H9 (cell line): Measurements from ENCODE around the gene TRO. TPM values are rescaled to one million over a fixed set of nuclear protein-coding genes. Genes with fewer than 3 reads are reported as not detected.

Experiments
- DNase-seq: peaks from one replicate; pipeline ENCODE4 v3.0.0-alpha.2; 2017
- H2AFZ ChIP-seq: one replicate; pipeline ENCODE4 v1.6.1; 2013; ENCODE audit warnings: mild to moderate bottlenecking, low read length, control low read depth, moderate library complexity
- H2AK5ac ChIP-seq: 2 replicates; pipeline ENCODE4 v1.6.1; 2013; ENCODE audit warnings: low read length, control low read depth, mixed read lengths; ENCODE audit not compliant: insufficient read length
- H2BK120ac ChIP-seq: one replicate; pipeline ENCODE4 v1.6.1; 2013; ENCODE audit warnings: low read depth, mild to moderate bottlenecking, low read length, control low read depth, inconsistent platforms; ENCODE audit not compliant: poor library complexity, severe bottlenecking
- H2BK12ac ChIP-seq: 2 replicates; pipeline ENCODE4 v1.6.1; 2013; ENCODE audit warnings: low read length, control low read depth, mixed read lengths, low read depth; ENCODE audit not compliant: insufficient read length
- H2BK15ac ChIP-seq: 2 replicates; pipeline ENCODE4 v1.6.1; 2013; ENCODE audit warnings: low read depth, low read length, control low read depth
- H2BK20ac ChIP-seq: one replicate; pipeline ENCODE4 v1.6.1; 2013; ENCODE audit warnings: low read depth, mild to moderate bottlenecking, low read length, control low read depth, inconsistent platforms; ENCODE audit not compliant: poor library complexity, severe bottlenecking
- H2BK5ac ChIP-seq: 2 replicates; pipeline ENCODE4 v1.6.1; 2013; ENCODE audit warnings: low read length, control low read depth, mixed read lengths; ENCODE audit not compliant: insufficient read length
- H3K14ac ChIP-seq: 2 replicates; pipeline ENCODE4 v1.6.1; 2013; ENCODE audit warnings: low read length, control low read depth; ENCODE audit not compliant: insufficient read depth
- H3K18ac ChIP-seq: 2 replicates; pipeline ENCODE4 v1.6.1; 2013; ENCODE audit warnings: low read depth, mild to moderate bottlenecking, mixed read lengths, low read length, control low read depth; ENCODE audit not compliant: insufficient read length
- H3K23ac ChIP-seq: 2 replicates; pipeline ENCODE4 v1.6.1; 2013; ENCODE audit warnings: low read length, control low read depth, mixed read lengths, low read depth; ENCODE audit not compliant: insufficient read length
- H3K23me2 ChIP-seq: 2 replicates; pipeline ENCODE4 v1.6.1; 2013; ENCODE audit warnings: low read depth, mild to moderate bottlenecking, mixed read lengths, low read length, control low read depth; ENCODE audit not compliant: insufficient read length, poor library complexity, severe bottlenecking
- H3K27ac ChIP-seq: 2 replicates; pipeline ENCODE4 v1.5.1; 2013; ENCODE audit warnings: low read length, control low read depth, mixed read lengths, low read depth; ENCODE audit not compliant: insufficient read length
- H3K27me3 ChIP-seq: 2 replicates; pipeline ENCODE4 v1.6.1; 2013; ENCODE audit warnings: low read length, control low read depth, inconsistent platforms; ENCODE audit not compliant: insufficient read depth
- H3K4ac ChIP-seq: 2 replicates; pipeline ENCODE4 v1.6.1; 2013; ENCODE audit warnings: low read depth, mild to moderate bottlenecking, control low read depth, inconsistent platforms, low read length, moderate library complexity
- H3K4me1 ChIP-seq: 2 replicates; pipeline ENCODE4 v1.6.1; 2013; ENCODE audit warnings: low read length, control low read depth, inconsistent platforms; ENCODE audit not compliant: insufficient read depth
- H3K4me2 ChIP-seq: 2 replicates; pipeline ENCODE4 v1.6.1; 2013; ENCODE audit warnings: low read length, control low read depth, mixed read lengths; ENCODE audit not compliant: insufficient read length, insufficient read depth
- H3K56ac ChIP-seq: 2 replicates; pipeline ENCODE4 v1.6.1; 2013; ENCODE audit warnings: low read depth, mild to moderate bottlenecking, mixed read lengths, low read length, control low read depth; ENCODE audit not compliant: insufficient read length
- H3K79me1 ChIP-seq: 2 replicates; pipeline ENCODE4 v1.6.1; 2013; ENCODE audit warnings: low read depth, mild to moderate bottlenecking, moderate library complexity, low read length, control low read depth, inconsistent platforms; ENCODE audit not compliant: insufficient read depth, poor library complexity, severe bottlenecking
- H3K79me2 ChIP-seq: 2 replicates; pipeline ENCODE4 v1.6.1; 2013; ENCODE audit warnings: low read length, control low read depth, inconsistent platforms; ENCODE audit not compliant: insufficient read depth
- H3K9ac ChIP-seq: 2 replicates; pipeline ENCODE4 v1.6.1; 2013; ENCODE audit warnings: low read length, control low read depth, mixed read lengths; ENCODE audit not compliant: insufficient read length; ENCODE audit errors: extremely low read depth
- H3K9me3 ChIP-seq: one replicate; pipeline ENCODE4 v1.6.1; 2013; ENCODE audit warnings: low read depth, low read length, inconsistent platforms; ENCODE audit not compliant: control insufficient read depth
- H3T11ph ChIP-seq: one replicate; pipeline ENCODE4 v1.6.1; 2013; ENCODE audit warnings: mild to moderate bottlenecking, low read length, control low read depth, inconsistent platforms
- H4K20me1 ChIP-seq: one replicate; pipeline ENCODE4 v1.6.1; 2013; ENCODE audit not compliant: control insufficient read depth, insufficient read length, insufficient read depth
- H4K5ac ChIP-seq: 2 replicates; pipeline ENCODE4 v1.6.1; 2013; ENCODE audit warnings: low read depth, mild to moderate bottlenecking, mixed read lengths, low read length, control low read depth; ENCODE audit not compliant: insufficient read length
- H4K8ac ChIP-seq: replicated peaks from 2 replicates; pipeline ENCODE4 v1.6.1; 2013; ENCODE audit warnings: low read length, control low read depth, mixed read lengths, low read depth; ENCODE audit not compliant: insufficient read length
- H4K91ac ChIP-seq: 2 replicates; pipeline ENCODE4 v1.6.1; 2013; ENCODE audit warnings: low read depth, mild to moderate bottlenecking, moderate library complexity, mixed read lengths, low read length, control low read depth; ENCODE audit not compliant: insufficient read length
- H3K27ac Mint-ChIP-seq, 3 experiments: 2 replicates in 2 of 3; 3 replicates in 1 of 3; pipeline ENCODE4 v1.8.0; 2020 to 2021; ENCODE audit warnings: mixed read lengths in 3 of 3, mild to moderate bottlenecking in 1 of 3, moderate library complexity in 1 of 3
- H3K27me3 Mint-ChIP-seq: 2 replicates; pipeline ENCODE4 v1.8.0; 2021; ENCODE audit warnings: low read depth, mild to moderate bottlenecking, moderate library complexity, mixed read lengths
- H3K36me3 Mint-ChIP-seq, 3 experiments: 2 replicates in 2 of 3; 3 replicates in 1 of 3; pipeline ENCODE4 v1.8.0; 2020 to 2021; ENCODE audit warnings: low read depth in 3 of 3, mixed read lengths in 3 of 3; ENCODE audit not compliant: insufficient read depth in 1 of 3
- H3K4me1 Mint-ChIP-seq, 2 experiments: 2 replicates each; pipeline ENCODE4 v1.8.0; 2020; ENCODE audit warnings: mixed read lengths in 2 of 2
- H3K4me3 Mint-ChIP-seq, 2 experiments: 2 replicates in 1 of 2; 3 replicates in 1 of 2; pipeline ENCODE4 v1.8.0; 2020 to 2021; ENCODE audit warnings: mild to moderate bottlenecking in 2 of 2, mixed read lengths in 2 of 2, moderate library complexity in 1 of 2
- H3K9me3 Mint-ChIP-seq, 2 experiments: 2 replicates in 1 of 2; 3 replicates in 1 of 2; pipeline ENCODE4 v1.8.0; 2020; ENCODE audit warnings: mild to moderate bottlenecking in 2 of 2, mixed read lengths in 2 of 2, moderate library complexity in 1 of 2
- WGBS: extraction: QIAGEN DNeasy Blood & Tissue Kit; methylation state at CpG from one replicate; pipeline ENCODE4 v1.1.7; 2013; ENCODE audit warnings: missing lambda C conversion rate, low lambda C conversion rate, mixed read lengths; ENCODE audit not compliant: insufficient read length; ENCODE audit errors: extremely low coverage; 5-methylcytosine and 5-hydroxymethylcytosine counted together
- total RNA-seq: library from RNA; stranded (reverse); gene quantifications from 2 replicates; pipeline ENCODE4 v1.2.1, GENCODE V29; 2021
- TF ChIP-seq, protein P1 (sequence below): fragments of 200-600 bp; sonication (generic); conservative IDR thresholded peaks from 3 replicates; pipeline ENCODE4 v1.8.0; 2021; ENCODE audit warnings: antibody characterized with exemption, mild to moderate bottlenecking

The TRO gene
- total RNA-seq, 1 experiment from 2014 or later = 51.0 TPM

- Histone ChIP-seq H2BK15ac (no peak overlapping the region), H3K4me2 (no peak overlapping the region), H3K14ac (no peak overlapping the region), H3K27ac (no peak overlapping the region), H4K8ac (no peak overlapping the region), H3K27me3 (no peaks in the 10 kb centered on the region), H3K56ac (no peak overlapping the region), H3T11ph (no peak overlapping the region), H4K5ac (no peak overlapping the region), H2AK5ac (no peak overlapping the region), H3K23me2 (no peaks in the 10 kb centered on the region), H2AFZ (no peak overlapping the region), H3K23ac (no peak overlapping the region), H4K91ac (no peak overlapping the region), H2BK20ac (no peak overlapping the region), H2BK120ac (no peak overlapping the region), H3K9me3 (peaks cover 14% of the 10 kb centered on the region), H3K9ac (no peak overlapping the region), H3K4ac (no peak overlapping the region), H3K18ac (no peak overlapping the region), H3K79me2 (no peaks in the 10 kb centered on the region), H2BK5ac (no peak overlapping the region), H4K20me1 (no peaks in the 10 kb centered on the region), H3K4me1 (no peaks in the 10 kb centered on the region), H3K79me1 (no peaks in the 10 kb centered on the region), H2BK12ac (no peak overlapping the region)
- H3K4me3 Mint-ChIP-seq = no peak overlapping the region
- TF ChIP-seq, protein P1, sequence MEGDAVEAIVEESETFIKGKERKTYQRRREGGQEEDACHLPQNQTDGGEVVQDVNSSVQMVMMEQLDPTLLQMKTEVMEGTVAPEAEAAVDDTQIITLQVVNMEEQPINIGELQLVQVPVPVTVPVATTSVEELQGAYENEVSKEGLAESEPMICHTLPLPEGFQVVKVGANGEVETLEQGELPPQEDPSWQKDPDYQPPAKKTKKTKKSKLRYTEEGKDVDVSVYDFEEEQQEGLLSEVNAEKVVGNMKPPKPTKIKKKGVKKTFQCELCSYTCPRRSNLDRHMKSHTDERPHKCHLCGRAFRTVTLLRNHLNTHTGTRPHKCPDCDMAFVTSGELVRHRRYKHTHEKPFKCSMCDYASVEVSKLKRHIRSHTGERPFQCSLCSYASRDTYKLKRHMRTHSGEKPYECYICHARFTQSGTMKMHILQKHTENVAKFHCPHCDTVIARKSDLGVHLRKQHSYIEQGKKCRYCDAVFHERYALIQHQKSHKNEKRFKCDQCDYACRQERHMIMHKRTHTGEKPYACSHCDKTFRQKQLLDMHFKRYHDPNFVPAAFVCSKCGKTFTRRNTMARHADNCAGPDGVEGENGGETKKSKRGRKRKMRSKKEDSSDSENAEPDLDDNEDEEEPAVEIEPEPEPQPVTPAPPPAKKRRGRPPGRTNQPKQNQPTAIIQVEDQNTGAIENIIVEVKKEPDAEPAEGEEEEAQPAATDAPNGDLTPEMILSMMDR = no peak
- peaks cover 0 to 9% (median 8%) of the 10 kb centered on the region in 3 experiments; a peak in 4 of 7 replicates for H3K36me3 Mint-ChIP-seq
- no peaks in the 10 kb centered on the region for H3K4me1 Mint-ChIP-seq
- peaks cover 68 to 70% of the 10 kb centered on the region in 2 experiments for H3K9me3 Mint-ChIP-seq
- peaks cover 14% of the 10 kb centered on the region for H3K27me3 Mint-ChIP-seq
- no peak for DNase-seq
- WGBS = no CpG with 5 or more reads among the region's 3 CpGs
- H3K27ac Mint-ChIP-seq = no peak overlapping the region
These were observed 34.9 kb upstream of the TRO start for GRCh38 chrX:54885740-54886139.
